NCI-H1930 (cell line): ENCODE results near the gene MRGPRE.
"Not testable (repeated sequence)": the region's sequence is repeated elsewhere in the genome, so short reads cannot be mapped to it uniquely, and the experiment has no call there.

Source experiments
- DNase-seq, 2 experiments: peaks; one replicate each; lab custom pipeline; 2025; lab: John Stamatoyannopoulos, UW

The MRGPRE gene

GRCh38 chr11:3231851-3232744 is at the start of gene MRGPRE:
Gene MRGPRE (minus strand): TSS chr11:3232417. CDS start chr11:3228799, 3,618 bp downstream.
- no peak for DNase-seq

- DNase-seq, result not testable (repeated sequence)
Observed at GRCh38 chr11:3281146-3281545, 48.9 kb upstream of the MRGPRE start.

- DNase-seq, result not testable (repeated sequence)
Observed at GRCh38 chr11:3280662-3281061, 48.4 kb upstream of the MRGPRE start.

GRCh38 chr11:3278922-3279321 is 46.7 kb upstream of the MRGPRE start:
- DNase-seq, result not testable (repeated sequence)

- DNase-seq, result not testable (repeated sequence)
Observed at GRCh38 chr11:3273629-3274028, 41.4 kb upstream of the MRGPRE start.

- DNase-seq, result not testable (repeated sequence)
Observed at GRCh38 chr11:3262548-3262947, 30.3 kb upstream of the MRGPRE start.

GRCh38 chr11:3261831-3262230 is 29.6 kb upstream of the MRGPRE start:
- not testable (repeated sequence) for DNase-seq

- DNase-seq, result not testable (repeated sequence)
Observed at GRCh38 chr11:3257509-3257908, 25.3 kb upstream of the MRGPRE start.

GRCh38 chr11:3255241-3255640 is 23.0 kb upstream of the MRGPRE start:
- not testable (repeated sequence) for DNase-seq

GRCh38 chr11:3254773-3255172 is 22.6 kb upstream of the MRGPRE start:
- not testable (repeated sequence) for DNase-seq

GRCh38 chr11:3245071-3245470 is 12.9 kb upstream of the MRGPRE start:
- DNase-seq, result no peak

GRCh38 chr11:3243880-3244279 is 11.7 kb upstream of the MRGPRE start:
- no peak for DNase-seq

- DNase-seq, result no peak
Observed at GRCh38 chr11:3237119-3237518, 4.9 kb upstream of the MRGPRE start.

- DNase-seq, result no peak
Observed at GRCh38 chr11:3234846-3235245, 2.6 kb upstream of the MRGPRE start.

- DNase-seq, result no peak
Observed at GRCh38 chr11:3232956-3233355, 739 bp upstream of the MRGPRE start.

GRCh38 chr11:3231550-3231850 is 717 bp downstream of the MRGPRE start:
- no peak for DNase-seq

GRCh38 chr11:3230636-3231549 is 1.3 kb downstream of the MRGPRE start:
- no peak for DNase-seq

GRCh38 chr11:3229673-3230630 is 2.3 kb downstream of the MRGPRE start:
- DNase-seq, result no peak

- no peak for DNase-seq
Observed at GRCh38 chr11:3228445-3228829, 3.8 kb downstream of the MRGPRE start.

GRCh38 chr11:3227568-3228444 is 4.4 kb downstream of the MRGPRE start:
- DNase-seq, result no peak
